Measurements from ENCODE around the gene MED12L.

GRCh38 chr3:151119188-151119587 is 33.7 kb downstream of the MED12L start:
- TF ChIP-seq CTCF (IDR thresholded peaks at IDR 0.05): no peak
- no peak for TF ChIP-seq EP300 (IDR thresholded peaks at IDR 0.05)

Measured in upper lobe of left lung (tissue), 4 donors.